Smooth muscle cell (in vitro differentiated cells): ENCODE results near the gene HSPA4. TPM values are rescaled to one million over a fixed set of nuclear protein-coding genes. Genes with fewer than 3 reads are reported as not detected.
A peak's percentile ranks its signal among the peaks of the same experiment; 100 is the strongest.

ENCODE experiments used
- DNase-seq: peaks from one replicate; lab custom pipeline; 2025; ENCODE audit not compliant: unreplicated experiment; lab: John Stamatoyannopoulos, UW
- H2AFZ ChIP-seq: fragments of 200-600 bp; sonication (generic); 2 replicates; pipeline ENCODE4 v1.6.0; 2016; ENCODE audit warnings: antibody characterized with exemption, low read depth, mild to moderate bottlenecking
- H3F3A ChIP-seq: fragments of 200-600 bp; sonication (generic); 2 replicates; pipeline ENCODE4 v1.6.0; 2017; ENCODE audit warnings: antibody characterized with exemption, low read depth
- H3K27ac ChIP-seq: fragments of 200-600 bp; sonication (generic); 2 replicates; pipeline ENCODE4 v1.5.1; 2016; ENCODE audit warnings: low read depth, mild to moderate bottlenecking
- H3K27me3 ChIP-seq: fragments of 200-600 bp; sonication (generic); 2 replicates; pipeline ENCODE4 v1.6.1; 2016; ENCODE audit warnings: low read depth, mild to moderate bottlenecking
- H3K36me3 ChIP-seq: fragments of 200-600 bp; sonication (generic); 2 replicates; pipeline ENCODE4 v1.5.1; 2016; ENCODE audit warnings: low read depth
- H3K4me1 ChIP-seq: fragments of 200-600 bp; sonication (generic); 2 replicates; pipeline ENCODE4 v1.5.1; 2016; ENCODE audit warnings: low read depth
- H3K4me2 ChIP-seq: fragments of 200-600 bp; sonication (generic); 2 replicates; pipeline ENCODE4 v1.6.0; 2016; ENCODE audit warnings: mild to moderate bottlenecking
- H3K4me3 ChIP-seq: fragments of 200-600 bp; sonication (generic); 2 replicates; pipeline ENCODE4 v1.5.1; 2016; ENCODE audit warnings: mild to moderate bottlenecking
- H3K79me2 ChIP-seq: fragments of 200-600 bp; sonication (generic); 2 replicates; pipeline ENCODE4 v1.6.0; 2016; ENCODE audit warnings: low read depth, mild to moderate bottlenecking
- H3K9ac ChIP-seq: fragments of 200-600 bp; sonication (generic); 2 replicates; pipeline ENCODE4 v1.6.0; 2016; ENCODE audit warnings: low read depth
- H3K9me3 ChIP-seq: fragments of 200-600 bp; sonication (generic); replicated peaks from 2 replicates; pipeline ENCODE4 v1.5.1; 2016; ENCODE audit warnings: low read depth
- H4K20me1 ChIP-seq: fragments of 200-600 bp; sonication (generic); 2 replicates; pipeline ENCODE4 v1.6.0; 2016; ENCODE audit warnings: low read depth
- CTCF ChIP-seq: fragments of 200-600 bp; sonication (generic); IDR thresholded peaks from 2 replicates; pipeline ENCODE4 v1.5.1; 2017; ENCODE audit warnings: borderline replicate concordance, mild to moderate bottlenecking, antibody characterized with exemption; ENCODE audit not compliant: insufficient read depth, poor library complexity, severe bottlenecking
- WGBS: methylation state at CpG from one replicate; pipeline ENCODE4 v1.1.7; 2016; ENCODE audit warnings: low lambda C conversion rate; 5-methylcytosine and 5-hydroxymethylcytosine counted together
- polyA plus RNA-seq: library from polyadenylated mRNA; unstranded; fragments of >200 nt; fragmentation: Nextera tagmentation; extraction: Ambion mirVana; gene quantifications from 2 replicates; pipeline ENCODE4 v1.2.1, GENCODE V29; 2016
- total RNA-seq: library from RNA; depleted of rRNA; stranded (reverse); fragments of >200 nt; gene quantifications from 2 replicates; pipeline ENCODE4 v1.2.3, GENCODE V29; 2014

Gene HSPA4
- total and polyA plus RNA-seq, 2 experiments from 2014 or later: 73.2 to 90.3 TPM

GRCh38 chr5:133049726-133050048 is 2.1 kb upstream of the HSPA4 start:
- Histone ChIP-seq H3K27ac (peak overlapping the region; percentile 9), H3K27me3 (no peaks in the 10 kb centered on the region), H3F3A (peaks cover 20% of the 10 kb centered on the region), H3K4me1 (peaks cover 18% of the 10 kb centered on the region), H3K79me2 (peaks cover 34% of the 10 kb centered on the region), H3K4me2 (peak overlapping the region; percentile 13), H3K36me3 (no peaks in the 10 kb centered on the region), H2AFZ (no peak overlapping the region), H4K20me1 (peaks cover 23% of the 10 kb centered on the region), H3K4me3 (no peak overlapping the region), H3K9me3 (no peaks in the 10 kb centered on the region), H3K9ac (no peak overlapping the region)
- no peak for DNase-seq
- WGBS: 13% methylated on average over 1 of the region's 1 CpG
- no peak for TF ChIP-seq CTCF

GRCh38 chr5:133050521-133050920 is 1.3 kb upstream of the HSPA4 start:
- Histone ChIP-seq H3K4me3 (peak overlapping the region; percentile 84), H3K27me3 (no peaks in the 10 kb centered on the region), H3K36me3 (no peaks in the 10 kb centered on the region), H3K9me3 (no peaks in the 10 kb centered on the region), H4K20me1 (peaks cover 31% of the 10 kb centered on the region), H3K27ac (peak overlapping the region; percentile 99), H3K9ac (peak overlapping the region; percentile 98), H2AFZ (no peak overlapping the region), H3F3A (peaks cover 20% of the 10 kb centered on the region), H3K4me2 (peak overlapping the region; percentile 95), H3K4me1 (peaks cover 18% of the 10 kb centered on the region), H3K79me2 (peaks cover 42% of the 10 kb centered on the region)
- TF ChIP-seq CTCF: no peak
- DNase-seq: no peak
- WGBS: 25% methylated on average over 4 of the region's 4 CpGs

DNA sequence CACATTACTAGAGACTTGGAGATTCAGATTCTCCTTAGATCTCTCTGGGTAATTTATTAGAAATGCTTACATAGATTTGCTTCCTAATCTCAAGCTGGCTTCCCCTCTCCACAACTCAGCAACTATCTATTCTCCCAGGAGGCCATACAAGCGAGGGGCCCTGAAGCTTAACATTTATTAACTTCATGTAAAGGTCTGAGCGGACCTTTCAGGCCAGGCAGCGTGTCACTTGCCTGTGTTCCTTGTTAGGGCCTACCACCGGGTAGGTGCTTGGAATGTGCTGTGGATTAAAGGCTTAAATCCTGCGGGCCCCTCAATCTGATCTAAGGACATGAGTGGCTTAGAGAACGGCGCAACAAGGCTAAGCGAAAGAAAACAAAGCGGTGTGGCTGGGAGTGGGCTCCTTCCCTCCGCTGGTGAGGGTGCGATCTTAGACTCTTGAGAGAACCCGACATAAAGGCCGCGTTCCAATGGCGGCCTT is 712 bp upstream of the HSPA4 start:
- H3K27me3 ChIP-seq: no peaks in the 10 kb centered on the region
- H3K36me3 ChIP-seq: no peaks in the 10 kb centered on the region
- H3K4me1 ChIP-seq: peaks cover 18% of the 10 kb centered on the region
- DNase-seq: no peak
- peaks cover 48% of the 10 kb centered on the region for H3K79me2 ChIP-seq
- H3K4me3 ChIP-seq: peak overlapping the region; percentile 84
- no peak for TF ChIP-seq CTCF
- H3K4me2 ChIP-seq: peak overlapping the region; percentile 95
- H3K9ac ChIP-seq: peak overlapping the region; percentile 98
- peak overlapping the region; percentile 99 for H3K27ac ChIP-seq
- H3K9me3 ChIP-seq: no peaks in the 10 kb centered on the region
- 6% methylated on average over 15 of the region's 15 CpGs for WGBS
- peaks cover 20% of the 10 kb centered on the region for H3F3A ChIP-seq
- H4K20me1 ChIP-seq: peaks cover 37% of the 10 kb centered on the region
- H2AFZ ChIP-seq: peak overlapping the region; percentile 57
